ENCODE measurements around the gene NFKB1.
"Not testable (repeated sequence)": the region's sequence is repeated elsewhere in the genome, so short reads cannot be mapped to it uniquely, and the experiment has no call there.

- not testable (repeated sequence) for TF ChIP-seq CTCF (IDR thresholded peaks at IDR 0.05; ENCODE audit: low read depth, low read length); EZH2phosphoT487 (IDR thresholded peaks at IDR 0.05; ENCODE audit: low read depth)
These were observed 17.0 kb upstream of the NFKB1 start for GRCh38 chr4:102483990-102484692.
